Fibroblast of peridontal ligament (primary cell): ENCODE measurements around the gene OPRD1.

Experiments used
- DNase-seq: peaks from one replicate; pipeline ENCODE4 v3.0.0-alpha.2; 2010; ENCODE audit errors: extremely low read depth

The OPRD1 gene

GRCh38 chr1:28885472-28885877 is 73.5 kb downstream of the OPRD1 start:
- no peak for DNase-seq

DNA sequence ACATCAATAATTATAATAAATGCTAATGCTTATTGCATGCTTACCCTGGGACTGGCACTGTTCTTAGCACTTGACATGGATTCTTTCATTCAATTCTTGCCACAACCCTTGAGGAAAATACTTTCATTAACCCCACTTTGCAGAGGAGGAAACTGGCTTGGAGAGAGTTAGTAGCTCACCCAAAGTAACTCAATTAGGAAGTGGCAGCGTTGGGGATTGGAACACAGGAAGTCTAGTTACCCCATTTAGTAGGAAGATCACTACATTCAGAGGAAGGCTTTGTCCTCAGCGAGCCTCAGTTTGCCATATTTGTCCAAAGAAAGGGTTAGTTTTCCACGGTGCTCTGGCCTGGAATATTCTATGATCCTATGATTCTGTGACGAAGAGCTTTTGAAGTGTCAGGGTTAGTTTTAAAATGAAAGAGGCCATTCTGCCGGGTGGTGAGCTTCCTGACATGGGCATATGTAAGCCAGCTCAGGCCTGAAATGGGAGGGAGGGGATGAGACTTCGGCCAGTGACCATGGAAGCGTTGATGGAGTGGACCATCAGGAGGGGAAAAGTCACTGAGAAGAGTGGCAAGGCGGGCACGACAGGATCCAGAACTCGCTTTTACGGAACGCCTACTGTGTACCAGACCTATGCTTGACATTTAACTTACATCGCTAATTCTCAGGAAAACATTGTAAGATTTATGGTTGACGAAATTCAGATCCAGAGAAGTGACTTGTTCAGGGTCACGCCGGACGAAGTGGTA is 74.2 kb downstream of the OPRD1 start:
- no peak for DNase-seq

DNA sequence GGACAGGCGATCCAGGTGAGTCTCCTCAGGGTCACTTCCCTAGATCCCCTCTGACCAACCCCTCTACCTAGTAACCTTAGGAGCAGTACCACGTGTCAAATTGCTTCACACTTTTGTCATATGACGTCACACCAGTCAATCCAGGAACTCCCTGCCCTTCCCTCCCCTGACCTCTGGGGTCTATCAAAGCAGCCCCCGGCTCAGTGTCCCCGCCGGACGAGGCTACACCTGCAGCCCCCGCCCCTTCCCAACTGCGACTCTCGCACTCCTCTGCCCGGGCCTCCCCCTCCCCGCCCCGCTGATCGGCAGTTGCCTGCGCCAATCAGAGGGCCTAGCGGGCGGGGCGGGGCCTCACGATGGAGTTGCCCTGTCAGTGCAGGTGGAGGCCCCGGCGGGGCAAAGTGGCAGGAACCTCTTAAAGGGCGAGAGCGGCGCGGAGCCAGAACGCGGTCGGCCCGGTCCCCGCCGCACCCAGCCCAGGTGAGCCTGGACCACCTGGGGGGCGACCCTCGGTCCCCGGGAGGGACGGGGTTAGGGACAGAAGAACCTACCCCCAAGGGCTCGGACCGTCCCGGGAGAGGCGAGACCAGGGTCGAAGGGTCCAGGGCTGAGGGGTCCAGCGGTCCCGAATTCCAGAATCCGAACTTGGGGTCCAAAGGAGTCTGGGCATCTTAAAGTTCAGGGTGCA is 74.9 kb downstream of the OPRD1 start:
- peak; percentile 60 for DNase-seq

- no peak for DNase-seq
These were observed 75.5 kb downstream of the OPRD1 start for GRCh38 chr1:28887419-28887834.

GRCh38 chr1:28887835-28888682 is 76.1 kb downstream of the OPRD1 start:
- no peak for DNase-seq

GRCh38 chr1:28888915-28889314 is 76.9 kb downstream of the OPRD1 start:
- DNase-seq: no peak

- DNase-seq: no peak
These were observed 77.4 kb downstream of the OPRD1 start for GRCh38 chr1:28889357-28889756.

DNA sequence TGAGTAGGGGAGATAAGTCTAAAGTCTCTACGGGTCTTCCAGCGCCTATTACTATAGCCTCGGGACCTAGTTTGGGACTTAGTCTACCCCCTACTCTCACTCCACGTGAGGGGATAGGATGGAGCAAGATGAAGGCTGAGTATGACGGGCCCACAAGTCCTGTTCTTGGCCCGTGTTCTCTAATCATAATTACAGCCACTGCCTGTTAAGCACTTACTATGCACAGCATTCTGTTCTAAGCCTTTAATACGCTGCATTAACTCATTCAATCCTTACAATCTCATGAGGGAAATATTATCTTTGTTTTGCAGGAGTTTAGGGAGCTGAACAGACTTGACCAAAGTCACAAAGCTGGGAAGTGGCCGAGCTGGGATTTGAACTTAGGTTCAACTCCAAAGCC is 78.5 kb downstream of the OPRD1 start:
- DNase-seq: no peak

- no peak for DNase-seq
These were observed 78.9 kb downstream of the OPRD1 start for GRCh38 chr1:28890836-28891235.

GRCh38 chr1:28891256-28891655 is 79.3 kb downstream of the OPRD1 start:
- DNase-seq: no peak

- peak; percentile 60 for DNase-seq
These were observed 81.6 kb downstream of the OPRD1 start for GRCh38 chr1:28893403-28894102.

GRCh38 chr1:28894785-28895184 is 82.8 kb downstream of the OPRD1 start:
- no peak for DNase-seq

GRCh38 chr1:28895896-28896608 is 84.1 kb downstream of the OPRD1 start:
- no peak for DNase-seq

GRCh38 chr1:28896609-28896986 is 84.6 kb downstream of the OPRD1 start:
- no peak for DNase-seq

GRCh38 chr1:28897789-28898188 is 85.8 kb downstream of the OPRD1 start:
- no peak for DNase-seq

- no peak for DNase-seq
These were observed 86.5 kb downstream of the OPRD1 start for GRCh38 chr1:28898405-28898881.

- DNase-seq: no peak
These were observed 87.3 kb downstream of the OPRD1 start for GRCh38 chr1:28899267-28899666.

DNA sequence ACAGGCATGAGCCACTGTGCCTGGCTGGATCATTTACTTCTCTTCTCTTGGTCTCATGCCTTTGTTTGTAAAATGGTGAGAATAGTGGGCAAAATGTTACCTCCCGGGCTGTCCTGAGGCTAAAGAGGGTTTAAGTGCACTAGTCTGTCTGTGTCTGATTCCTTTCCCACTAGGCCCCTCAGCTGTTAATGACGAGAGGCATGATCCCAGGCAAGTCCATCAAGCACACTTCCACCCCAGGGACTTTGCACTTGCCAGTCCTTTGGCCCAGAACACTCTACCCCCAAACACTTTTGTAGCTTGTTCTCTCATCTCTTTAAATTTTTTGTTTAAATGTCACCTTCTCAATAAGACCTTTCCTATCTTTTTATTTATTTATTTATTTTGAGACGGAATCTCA is 88.6 kb downstream of the OPRD1 start:
- no peak for DNase-seq

GRCh38 chr1:28902738-28903137 is 90.8 kb downstream of the OPRD1 start:
- DNase-seq: no peak

DNA sequence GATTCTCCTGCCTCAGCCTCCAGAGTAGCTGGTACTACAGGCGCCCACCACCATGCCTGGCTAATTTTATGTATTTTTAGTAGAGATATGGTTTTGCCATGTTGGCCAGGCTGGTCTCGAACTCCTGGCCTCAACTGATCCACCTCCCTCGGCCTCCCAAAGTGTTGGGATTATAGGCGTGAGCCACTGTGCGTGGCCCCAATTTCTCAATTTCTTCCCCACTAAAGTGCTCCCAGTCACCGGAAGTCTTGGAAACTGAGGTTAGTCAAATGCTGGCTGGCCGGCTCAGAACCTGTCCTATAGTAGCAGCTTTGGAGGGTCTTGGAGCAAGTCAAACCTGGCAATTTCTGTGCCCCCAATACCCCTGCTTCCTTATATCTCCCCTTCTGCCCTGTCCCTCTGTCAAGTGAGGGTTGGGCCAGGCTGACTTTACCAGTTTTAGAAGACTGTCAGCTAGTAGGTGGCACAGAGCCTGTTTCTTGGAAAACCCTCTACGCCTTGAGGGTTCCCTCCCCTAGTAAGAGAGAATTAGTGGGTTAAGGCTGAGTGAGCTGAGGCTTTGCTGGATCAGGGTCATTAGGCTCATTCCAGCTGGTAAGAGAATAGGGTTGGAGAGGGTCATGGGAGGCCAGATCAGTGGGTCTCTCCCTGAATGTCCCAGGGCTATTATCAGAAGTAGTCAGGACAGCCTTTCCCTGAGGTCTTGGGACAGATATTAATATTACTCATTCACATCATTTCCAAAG is 94.1 kb downstream of the OPRD1 start:
- no peak for DNase-seq
